GM19351 (cell line): Measurements from ENCODE around the gene PHLDB1.
"Not testable (repeated sequence)": the region's sequence is repeated elsewhere in the genome, so short reads cannot be mapped to it uniquely, and the experiment has no call there.

ENCODE experiments used
- ATAC-seq: cut with Tn5 transposase; IDR thresholded peaks from one replicate; pipeline ENCODE4 v1.9.1; 2021; ENCODE audit warnings: mild to moderate bottlenecking, moderate library complexity; ENCODE audit not compliant: unreplicated experiment

The PHLDB1 gene

DNA sequence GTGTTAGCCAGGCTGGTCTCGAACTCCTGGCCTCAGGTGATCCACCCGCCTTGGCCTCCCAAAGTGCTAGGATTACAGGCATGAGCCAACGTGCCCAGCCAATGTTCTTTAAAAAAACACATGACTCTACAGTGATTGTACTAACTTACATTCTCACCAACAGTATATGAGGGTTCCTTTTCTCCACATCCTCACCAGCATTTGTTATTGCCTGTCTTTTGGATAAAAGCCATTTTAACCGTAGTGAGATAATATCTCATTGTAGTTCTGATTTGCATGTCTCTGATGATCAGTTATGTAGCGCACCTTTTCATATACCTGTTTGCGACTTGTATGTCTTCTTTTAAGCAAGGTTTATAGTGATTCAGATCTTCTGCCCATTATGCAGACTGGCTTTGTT lies 75.5 kb downstream of the PHLDB1 start:
- not testable (repeated sequence) for ATAC-seq

DNA sequence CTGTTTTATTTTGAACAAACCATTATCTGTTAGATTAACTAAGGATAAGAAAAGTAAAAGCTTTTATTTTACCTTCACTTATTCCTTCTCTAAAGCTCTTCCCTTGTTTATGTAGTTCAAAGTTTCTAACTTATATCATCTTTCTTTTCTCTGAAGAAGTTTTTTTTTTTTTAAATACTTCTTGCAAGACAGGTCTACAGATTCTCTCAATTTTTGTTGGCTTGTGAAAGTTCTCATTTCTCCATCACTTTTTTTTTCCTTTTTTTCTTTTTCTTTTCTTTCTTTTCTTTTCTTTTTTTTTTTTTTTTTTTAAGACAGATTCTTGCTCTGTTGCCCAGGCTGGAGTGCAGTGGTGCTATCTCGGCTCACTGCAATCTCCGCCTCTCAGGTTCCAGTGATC lies 76.8 kb downstream of the PHLDB1 start:
- no peak for ATAC-seq

DNA sequence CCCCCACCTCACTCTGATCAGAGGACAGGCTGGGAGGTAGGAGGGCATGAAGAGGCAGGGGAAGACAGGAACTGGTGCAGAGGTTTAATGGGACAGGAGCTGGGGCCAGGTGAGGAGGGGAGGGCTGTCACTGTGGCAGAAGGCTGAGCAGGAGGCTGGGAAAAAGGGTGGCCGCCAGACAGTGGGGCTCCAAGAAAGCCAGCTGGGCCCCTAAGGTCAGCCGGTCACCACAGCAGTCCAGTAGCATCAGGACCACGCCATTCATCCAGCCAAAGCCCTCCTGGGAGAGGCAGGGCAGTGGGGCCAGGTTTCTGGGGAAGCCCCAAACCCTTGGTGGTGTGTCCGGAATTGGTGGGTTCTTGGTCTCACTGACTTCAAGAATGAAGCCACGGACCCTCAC lies 80.5 kb downstream of the PHLDB1 start:
- no peak for ATAC-seq

DNA sequence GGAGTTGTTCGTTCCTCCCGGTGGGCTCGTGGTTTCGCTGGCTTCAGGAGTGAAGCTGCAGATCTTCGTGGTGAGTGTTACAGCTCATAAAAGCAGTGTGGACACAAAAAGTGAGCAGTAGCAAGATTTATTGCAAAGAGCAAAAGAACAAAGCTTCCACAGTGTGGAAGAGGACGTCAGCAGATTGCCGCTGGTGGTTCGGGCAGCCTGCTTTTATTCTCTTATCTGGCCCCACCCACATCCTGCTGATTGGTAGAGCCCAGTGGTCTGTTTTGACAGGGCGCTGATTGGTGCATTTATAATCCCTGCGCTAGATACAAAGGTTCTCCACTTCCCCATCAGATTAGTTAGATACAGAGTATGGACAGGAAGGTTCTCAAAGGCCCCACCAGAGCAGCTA lies 80.9 kb downstream of the PHLDB1 start:
- not testable (repeated sequence) for ATAC-seq

DNA sequence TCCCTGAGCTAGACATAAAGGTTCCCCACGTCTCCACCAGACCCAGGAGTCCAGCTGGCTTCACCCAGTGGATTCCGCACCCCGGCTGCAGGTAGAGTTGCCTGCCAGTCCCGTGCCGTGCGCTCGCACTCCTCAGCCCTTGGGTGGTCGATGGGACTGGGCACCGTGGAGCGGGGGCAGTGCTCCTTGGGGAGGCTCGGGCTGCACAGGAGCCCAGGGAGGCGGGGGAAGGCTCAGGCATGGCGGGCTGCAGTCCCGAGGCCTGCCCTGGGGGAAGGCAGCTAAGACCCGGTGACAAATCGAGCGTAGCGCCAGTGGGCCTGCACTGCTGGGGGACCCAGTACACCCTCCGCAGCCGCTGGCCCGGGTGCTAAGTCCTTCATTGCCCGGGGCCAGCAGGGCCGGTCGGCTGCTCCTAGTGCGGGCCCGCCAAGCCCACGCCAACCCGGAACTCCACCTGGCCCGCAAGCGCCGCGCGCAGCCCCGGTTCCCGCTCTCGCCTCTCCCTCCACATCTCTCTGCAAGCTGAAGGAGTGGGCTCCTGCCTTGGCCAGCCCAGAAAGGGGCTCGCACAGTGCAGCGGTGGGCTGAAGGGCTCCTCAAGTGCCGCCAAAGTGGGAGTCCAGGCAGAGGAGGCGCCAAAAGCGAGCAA lies 81.6 kb downstream of the PHLDB1 start:
- no peak for ATAC-seq

DNA sequence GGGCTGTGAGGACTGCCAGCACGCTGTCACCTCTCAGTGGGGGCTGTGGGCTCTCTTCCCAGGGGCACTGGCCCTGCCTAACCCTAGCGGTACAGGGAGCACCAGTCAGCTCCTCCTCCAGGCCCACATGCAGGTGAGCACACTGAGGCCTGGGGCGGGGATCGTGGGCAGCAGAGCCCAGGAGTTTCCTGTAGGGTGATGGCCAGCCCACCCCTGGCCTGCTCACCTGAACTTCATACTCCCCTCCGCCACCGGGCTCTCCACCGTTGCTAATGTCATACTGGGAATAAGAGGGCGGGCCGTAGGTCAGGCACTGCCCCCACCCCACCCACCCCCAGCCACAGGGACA lies 82.1 kb downstream of the PHLDB1 start:
- no peak for ATAC-seq

DNA sequence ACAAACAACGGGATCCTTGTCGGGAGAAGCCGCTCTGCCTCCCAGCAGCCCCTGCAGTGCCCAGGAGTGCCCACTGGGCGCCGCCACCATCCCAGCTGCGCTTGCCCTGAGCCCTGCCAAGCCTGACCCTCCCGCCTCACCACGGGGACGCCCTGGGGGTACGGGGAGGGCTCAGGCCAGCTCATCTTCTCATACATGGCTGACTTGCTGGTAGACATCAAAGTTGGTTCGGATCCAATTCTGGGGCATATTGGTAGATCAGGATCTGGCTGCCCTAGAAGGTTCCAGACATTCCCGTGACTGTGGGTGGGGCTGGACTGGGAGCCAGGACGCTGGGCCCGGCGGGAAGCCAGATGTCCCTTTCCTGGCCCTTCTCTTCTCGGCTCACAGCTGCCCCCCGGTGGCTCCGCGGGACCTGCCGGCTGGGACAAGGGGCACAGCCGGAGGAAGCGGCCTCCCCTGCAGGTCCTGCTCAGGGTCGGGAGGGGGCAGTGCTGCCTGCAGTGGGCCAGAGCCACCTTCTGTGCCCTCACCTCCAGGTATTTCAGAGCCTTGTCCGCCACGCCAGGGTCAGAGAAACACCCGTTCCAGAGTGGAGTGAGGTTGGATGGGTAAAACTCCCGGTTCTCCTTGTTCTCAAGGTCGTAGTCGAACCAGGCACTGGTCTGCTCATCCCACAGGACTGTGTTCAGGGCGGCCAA lies 82.6 kb downstream of the PHLDB1 start:
- ATAC-seq = peak; percentile 90

DNA sequence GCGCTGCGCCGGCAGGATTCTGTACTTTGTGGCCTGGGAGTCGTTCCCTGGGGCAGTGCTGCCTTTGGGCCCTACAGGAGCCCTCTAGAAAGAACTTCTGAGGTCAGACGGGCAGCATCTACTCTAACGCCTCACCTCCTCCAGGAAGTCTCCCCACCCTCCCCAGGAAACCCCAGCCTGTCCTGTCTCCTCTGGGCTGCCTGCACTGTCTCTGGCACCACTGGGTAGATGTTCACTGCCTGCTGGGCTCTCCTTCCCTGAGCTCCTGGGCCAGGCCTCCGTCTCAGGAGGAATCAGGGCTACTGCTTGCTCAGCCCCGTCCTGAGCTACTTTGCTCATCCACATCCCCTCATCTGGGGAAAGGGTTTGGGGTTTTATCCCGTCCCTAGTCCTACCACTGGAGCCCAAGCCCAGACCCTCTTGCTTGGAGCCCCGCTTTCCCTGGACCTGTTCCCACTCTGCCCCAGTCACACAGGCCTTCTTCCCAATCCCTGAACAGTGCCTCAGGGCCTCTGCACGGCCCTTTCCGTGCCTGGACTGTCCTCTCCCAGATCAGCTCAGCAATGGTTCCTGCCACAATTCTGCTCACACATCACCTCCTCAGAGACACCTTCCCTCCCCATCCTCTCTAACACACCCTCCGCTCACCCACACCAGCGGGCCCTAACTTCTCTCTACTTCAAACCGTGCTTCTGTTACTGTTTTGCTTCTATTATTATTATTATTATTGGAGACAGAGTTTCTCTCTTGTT lies 83.3 kb downstream of the PHLDB1 start:
- peak; percentile 6 for ATAC-seq

DNA sequence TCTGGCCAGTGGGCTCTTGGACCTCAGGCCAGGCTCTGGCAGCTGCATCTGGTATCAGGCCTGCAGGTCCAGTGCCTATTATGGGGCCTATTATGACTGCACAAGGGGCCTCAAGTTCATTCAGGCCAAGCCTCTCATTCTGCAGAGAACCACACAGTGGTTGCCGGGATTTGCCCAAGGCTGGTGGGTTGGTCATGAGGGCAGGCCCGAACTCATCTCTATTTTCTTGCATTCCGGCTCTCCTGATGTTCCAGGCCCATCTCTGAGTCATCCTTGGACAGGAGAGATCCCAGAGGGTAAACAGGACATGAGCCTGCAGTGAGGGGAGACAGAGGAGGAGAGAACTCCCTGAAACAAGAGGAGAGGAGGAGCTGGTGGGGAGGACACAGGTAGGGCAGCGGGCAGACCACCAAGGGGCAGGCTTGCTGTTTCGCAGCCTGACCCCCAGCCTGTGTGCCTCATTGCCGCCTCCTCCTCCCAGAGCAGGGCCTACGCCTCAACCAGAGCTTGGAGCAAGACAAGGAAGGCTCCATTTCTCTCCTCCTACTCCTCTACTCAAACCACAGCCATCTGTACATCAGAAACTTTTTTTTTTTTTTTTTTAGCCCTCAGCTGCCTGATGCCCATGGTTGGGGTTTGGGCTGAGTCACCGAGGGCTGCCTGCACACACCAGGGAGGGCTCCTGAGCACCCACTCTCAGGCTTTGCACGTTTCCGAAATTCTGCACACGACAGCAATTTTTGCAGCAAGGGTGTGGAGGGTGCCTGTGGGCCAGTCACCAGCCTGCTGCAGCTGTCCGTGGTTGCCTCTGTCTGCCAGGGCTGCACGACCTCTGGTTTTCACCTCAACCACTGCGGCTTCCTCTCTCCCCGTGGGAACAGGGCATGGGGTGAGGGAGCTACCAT lies 84.8 kb downstream of the PHLDB1 start:
- no peak for ATAC-seq

DNA sequence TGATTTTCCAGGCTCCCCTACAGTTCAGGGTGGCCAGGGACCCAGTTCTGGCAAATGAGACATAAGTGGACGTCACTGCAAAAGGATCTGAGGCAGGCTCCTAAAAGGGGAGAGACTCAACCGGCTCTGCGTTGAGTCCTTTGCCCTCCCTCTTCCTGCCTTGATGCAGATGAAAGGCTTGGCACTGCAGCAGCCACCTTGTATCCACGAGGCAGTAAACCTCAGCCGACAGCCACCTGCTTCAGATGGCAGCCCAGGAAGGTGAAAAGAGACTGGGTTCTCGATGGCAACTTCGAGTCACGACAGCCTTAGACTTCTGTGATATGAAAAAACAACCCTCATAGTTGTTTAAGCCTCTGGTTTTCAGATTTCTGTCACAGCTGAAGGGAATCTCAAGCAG lies 86.8 kb downstream of the PHLDB1 start:
- ATAC-seq = no peak

DNA sequence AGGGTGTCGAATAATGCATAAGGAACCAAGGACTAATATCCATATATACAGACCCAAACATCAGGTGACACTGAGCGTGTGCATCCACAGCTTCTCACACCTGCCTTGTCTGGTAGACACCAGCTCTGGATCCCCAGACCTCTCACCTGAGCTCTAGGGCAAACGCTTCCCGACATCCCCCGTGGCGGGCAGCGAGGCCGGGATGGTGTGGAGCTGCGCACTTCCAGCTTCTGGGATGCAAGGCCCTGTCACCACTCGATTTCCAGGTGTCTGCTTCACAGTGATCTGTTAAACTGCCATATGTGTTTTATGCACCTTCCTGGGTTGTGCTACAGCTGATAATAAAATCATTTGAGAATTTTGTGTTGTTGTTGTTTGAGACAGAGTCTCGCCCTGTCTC lies 87.4 kb downstream of the PHLDB1 start:
- no peak for ATAC-seq

DNA sequence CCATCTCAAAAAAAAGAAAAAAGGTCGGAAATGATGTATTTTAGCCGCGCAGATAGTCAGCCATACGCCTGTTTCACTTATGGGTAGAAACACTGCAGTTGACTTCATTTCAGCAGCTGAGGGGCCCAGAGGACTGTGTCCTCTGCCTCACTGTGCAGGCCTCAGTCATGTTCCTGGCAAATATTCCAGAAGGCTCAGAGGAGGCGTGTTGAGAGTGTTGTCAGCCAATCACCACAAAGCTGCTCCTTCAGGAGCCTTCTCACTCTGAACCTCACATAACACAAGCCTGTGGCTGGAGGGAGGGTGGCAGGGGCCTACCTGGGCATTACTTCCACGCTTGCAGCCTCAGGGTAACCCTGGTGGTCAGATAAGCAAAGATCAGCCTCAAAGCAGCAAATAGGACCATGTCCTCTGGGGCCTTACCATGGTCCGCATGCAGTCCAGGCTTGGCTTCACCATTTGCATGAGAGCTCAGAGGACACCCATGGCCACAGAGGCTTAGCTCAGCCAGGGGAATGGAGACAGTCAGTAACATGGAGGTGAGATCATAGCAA lies 89.3 kb downstream of the PHLDB1 start:
- no peak for ATAC-seq

DNA sequence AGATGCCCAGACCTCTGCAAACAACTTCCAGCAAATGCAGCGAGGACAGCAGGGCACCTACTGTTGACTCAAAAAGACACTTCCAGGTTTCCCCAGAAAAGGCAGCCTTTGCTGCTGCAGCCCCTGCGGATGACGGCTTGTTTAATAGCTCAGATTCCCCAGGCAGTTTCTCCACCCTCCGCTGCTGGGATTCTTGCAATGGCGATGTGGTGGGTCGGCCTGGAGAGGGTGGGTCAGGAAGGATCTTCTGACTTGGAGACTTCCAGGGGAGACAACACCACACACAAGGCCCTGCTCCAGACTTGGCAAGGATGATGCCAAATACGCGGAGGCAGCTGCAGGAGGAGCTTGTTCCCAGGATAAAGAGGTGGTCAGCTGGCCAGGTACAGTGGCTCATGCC lies 89.9 kb downstream of the PHLDB1 start:
- no peak for ATAC-seq

DNA sequence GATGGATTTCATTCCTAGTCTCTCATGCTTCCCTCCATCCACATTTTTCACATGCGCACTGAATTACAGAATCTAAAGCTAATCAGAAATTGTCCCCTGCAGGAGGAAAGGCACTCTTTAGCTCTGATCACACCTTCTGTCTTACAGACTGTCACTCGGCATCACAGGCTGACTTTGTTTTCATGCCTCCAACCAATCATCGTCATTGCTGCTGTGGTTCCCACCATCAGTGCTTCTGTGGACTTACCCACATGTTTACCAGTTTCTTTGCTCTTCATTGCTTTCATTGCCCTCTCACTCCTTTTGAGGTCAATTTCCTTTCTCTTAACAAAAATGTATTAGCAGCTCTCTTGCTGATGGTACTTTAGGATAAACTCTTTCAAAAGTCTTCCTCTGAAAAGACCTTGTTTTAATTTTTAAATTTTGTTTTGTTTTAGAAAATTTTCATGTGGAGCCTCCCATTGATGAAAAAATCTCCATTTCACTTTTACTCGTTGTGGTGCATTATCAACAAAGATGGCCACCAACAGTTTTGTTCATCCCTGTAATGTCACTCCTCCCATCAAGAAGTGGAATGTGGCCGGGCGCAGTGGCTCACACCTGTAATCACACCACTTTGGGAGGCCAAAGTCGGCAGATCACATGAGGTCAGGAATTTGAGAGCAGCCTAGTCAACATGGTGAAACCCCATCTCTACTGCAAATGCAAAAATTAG lies 92.2 kb downstream of the PHLDB1 start:
- no peak for ATAC-seq

DNA sequence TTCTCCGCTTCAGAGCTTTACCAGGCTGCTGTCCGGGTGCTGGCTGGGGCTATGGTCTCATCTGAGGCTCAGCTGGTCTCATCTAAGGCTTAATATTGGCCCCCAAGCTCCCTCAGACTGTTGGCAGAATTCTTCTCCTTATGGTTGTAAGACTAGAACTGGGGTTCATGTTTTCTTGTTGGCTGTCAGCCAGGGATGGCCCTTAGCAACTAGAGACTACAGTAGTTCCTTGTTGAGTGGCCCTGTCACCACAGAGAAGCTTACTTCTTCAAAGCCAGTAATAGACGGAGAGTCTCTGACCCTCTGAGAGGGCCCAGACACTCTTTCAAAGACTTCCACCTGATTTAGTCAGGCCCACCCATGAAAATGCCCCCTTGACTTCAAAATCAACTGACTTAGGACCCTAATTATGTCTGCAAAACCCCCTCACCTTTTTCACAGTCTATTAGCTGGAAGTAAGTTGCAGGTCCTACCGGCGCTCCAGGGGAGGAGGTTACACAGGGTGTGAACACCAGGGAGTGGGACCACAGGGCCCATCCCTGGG lies 96.2 kb downstream of the PHLDB1 start:
- ATAC-seq = no peak

DNA sequence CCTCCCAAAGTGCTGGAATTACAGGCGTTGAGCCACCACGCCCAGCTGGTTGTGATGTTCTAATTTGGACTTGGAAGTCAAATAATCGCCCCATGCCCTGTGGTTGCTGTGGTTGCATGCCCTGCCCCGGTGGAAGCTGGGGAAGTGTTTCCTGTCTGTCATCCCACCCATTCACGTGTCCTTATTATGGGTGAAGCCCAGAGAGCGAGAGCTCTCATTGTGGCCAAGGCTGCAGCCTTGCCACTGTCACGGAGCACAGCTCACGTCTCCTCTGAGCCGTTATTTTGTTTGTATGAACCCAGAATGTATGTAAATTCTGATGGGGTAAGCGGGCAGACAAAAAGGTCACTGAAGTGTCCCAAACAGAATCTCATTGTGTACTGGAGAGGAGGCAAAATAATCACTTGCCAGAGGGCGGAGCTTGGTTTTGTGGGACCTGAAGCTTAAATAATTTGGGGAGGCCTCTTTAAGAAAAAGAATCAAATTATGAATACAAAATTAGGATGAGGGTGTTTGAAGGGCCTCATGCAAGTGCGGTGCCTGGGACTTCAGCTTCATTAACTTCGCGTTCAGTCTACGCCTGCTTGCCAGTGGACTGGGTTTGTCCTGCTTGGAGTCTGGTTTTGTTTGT lies 97.8 kb downstream of the PHLDB1 start:
- no peak for ATAC-seq

DNA sequence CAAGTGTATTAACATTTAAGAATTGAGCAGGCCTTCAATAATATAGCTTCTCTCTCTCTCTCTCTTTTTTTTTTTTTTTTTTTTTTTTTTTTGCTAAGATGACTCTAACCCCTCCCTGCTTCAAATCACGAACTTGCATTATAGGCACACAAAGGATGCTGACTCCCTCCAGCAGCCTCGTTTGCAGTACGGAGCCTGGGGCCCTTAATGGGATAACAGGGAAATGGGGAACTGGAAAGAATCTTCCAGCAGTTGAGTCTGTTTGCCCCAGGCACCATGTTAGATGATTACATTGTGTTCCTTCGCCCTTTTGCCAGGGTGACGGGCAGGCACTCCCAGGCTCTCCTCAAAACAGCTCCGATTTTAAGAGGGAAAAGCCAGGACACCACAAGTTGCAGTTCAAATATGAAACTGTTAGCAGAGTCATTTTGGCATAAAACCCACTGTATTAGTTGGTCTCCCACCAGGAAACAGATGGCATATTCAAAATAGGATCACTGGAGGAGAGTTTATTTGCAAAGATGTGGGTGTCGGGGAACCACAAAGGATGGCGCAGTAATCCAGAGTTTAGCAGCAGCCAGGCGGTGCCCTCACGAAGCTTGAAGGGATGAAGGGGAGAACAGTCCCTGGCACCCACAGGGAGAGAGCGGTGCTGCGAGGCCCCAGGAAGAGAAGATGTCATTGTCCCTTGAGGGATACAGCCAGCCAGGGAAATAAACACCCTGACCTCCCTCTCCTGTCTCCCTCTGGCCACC lies 98.6 kb downstream of the PHLDB1 start:
- ATAC-seq = no peak

DNA sequence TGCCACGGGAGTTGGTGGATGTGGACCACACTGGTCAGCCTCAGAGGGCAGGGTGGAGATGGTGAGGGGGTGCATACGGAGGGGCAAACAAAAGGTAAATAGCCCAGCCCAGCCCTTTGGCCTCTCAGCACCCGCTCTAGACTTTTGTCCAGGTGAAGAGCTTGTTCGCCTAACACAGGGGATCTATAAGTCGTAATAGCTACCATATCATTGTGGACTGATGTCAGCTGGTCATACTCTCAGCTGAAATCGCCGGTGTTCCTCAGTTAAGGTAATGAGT lies 99.1 kb downstream of the PHLDB1 start:
- no peak for ATAC-seq
